Right cardiac atrium (tissue), 5 donors: Measurements from ENCODE around the gene RAMP1. TPM values are rescaled to one million over a fixed set of nuclear protein-coding genes. Genes with fewer than 3 reads are reported as not detected.

Experiments used
- ATAC-seq, 2 donors: fragments of 200-7000 bp; cut with Tn5 transposase; one replicate each; pipeline versions ENCODE4 v1.8.0 to v1.9.1; 2020; ENCODE audit warnings: moderate library complexity in 2 of 2, mild to moderate bottlenecking in 1 of 2
- DNase-seq, 3 donors: peaks; one replicate each; pipeline ENCODE4 v3.0.0-alpha.2; 2020
- H3K27ac ChIP-seq: one replicate; pipeline ENCODE4 v1.5.1; 2013; ENCODE audit warnings: mild to moderate bottlenecking, low read length, control low read depth, moderate library complexity
- H3K27me3 ChIP-seq: one replicate; pipeline ENCODE4 v1.6.1; 2013; ENCODE audit not compliant: control insufficient read depth, insufficient read depth
- H3K4me1 ChIP-seq: one replicate; pipeline ENCODE4 v1.6.1; 2013; ENCODE audit warnings: low read length; ENCODE audit not compliant: control insufficient read depth, insufficient read depth
- H3K4me3 ChIP-seq: one replicate; pipeline ENCODE4 v1.5.1; 2013; ENCODE audit warnings: low read length, control low read depth
- H3K9me3 ChIP-seq: one replicate; pipeline ENCODE4 v1.6.1; 2013; ENCODE audit warnings: low read length; ENCODE audit not compliant: control insufficient read depth
- WGBS: extraction: QIAGEN DNeasy Blood & Tissue Kit; methylation state at CpG from one replicate; pipeline ENCODE4 v1.1.7; 2013; 5-methylcytosine and 5-hydroxymethylcytosine counted together
- intact Hi-C, 4 donors: fragments of 100-400 bp; cut with DNase I; formaldehyde crosslinking; loops; one replicate each; pipeline versions ENCODE4 v1.11.0 to v1.14.0; 2022 to 2023
- polyA plus RNA-seq: library from polyadenylated mRNA; stranded (reverse); fragments of 200-250 nt; gene quantifications from one replicate; pipeline ENCODE4 v1.2.3, GENCODE V29; 2013
- total RNA-seq, 4 donors: library from RNA; stranded (reverse); fragmentation: NEBNext Ultra II Directional; extraction: Animal tissue kit (Norgen Biotek cat#: 25700); gene quantifications; one replicate each; pipeline ENCODE4 v1.2.1, GENCODE V29; 2021
- donor health status: healthy with polysubstance abuse.
- donor health status: DM: no; HTN: yes; CAD: no.
- donor health status: DM: no; HTN: no; CAD: no.
- donor health status: DM: no; HTN: yes; CAD: no; lungs with severe emphysema.
- donor health status: DM: yes; HTN: yes; CAD: no.

The RAMP1 gene
- total and polyA plus RNA-seq, 5 donors, result 122 to 276 (median 164) TPM

GRCh38 chr2:237896956-237897355 lies 37.5 kb downstream of the RAMP1 start:
- peaks cover 12% of the 10 kb centered on the region for H3K4me1 ChIP-seq
- intact Hi-C loops, result no loop called here
- ATAC-seq (no peak), DNase-seq (peak in 2 of 3 donors; percentile 25 to 47)
- 90% methylated on average over 10 of the region's 10 CpGs for WGBS
- H3K27ac ChIP-seq, result peak overlapping the region; percentile 90
- H3K27me3 ChIP-seq, result no peaks in the 10 kb centered on the region
- H3K9me3 ChIP-seq, result no peaks in the 10 kb centered on the region
- no peak overlapping the region for H3K4me3 ChIP-seq

DNA sequence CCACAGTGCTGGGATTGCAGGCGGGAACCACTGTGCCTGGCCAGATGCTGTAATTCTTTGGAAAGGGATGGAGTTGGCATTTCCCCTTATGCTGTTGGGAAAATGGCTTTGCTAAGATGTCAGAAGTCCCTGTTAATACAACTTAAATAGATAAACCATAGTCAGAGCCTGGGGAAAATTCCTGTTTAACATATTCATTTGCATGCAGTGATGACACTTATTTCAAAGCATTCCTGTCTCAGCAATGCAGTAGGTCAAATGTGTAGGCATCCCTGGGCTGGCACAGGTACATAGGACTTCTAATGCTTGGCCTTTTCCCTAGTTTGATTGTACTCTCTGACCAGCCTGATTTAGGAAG lies 38.6 kb downstream of the RAMP1 start:
- no peak overlapping the region for H3K4me3 ChIP-seq
- WGBS, result 92% methylated on average over 1 of the region's 1 CpG
- H3K4me1 ChIP-seq, result peaks cover 12% of the 10 kb centered on the region
- H3K9me3 ChIP-seq, result no peaks in the 10 kb centered on the region
- no peaks in the 10 kb centered on the region for H3K27me3 ChIP-seq
- ATAC-seq (no peak), DNase-seq (no peak)
- intact Hi-C loops, result no loop called here
- peak overlapping the region; percentile 92 for H3K27ac ChIP-seq

- no peak for ATAC-seq
- H3K4me3 ChIP-seq, result no peak overlapping the region
- H3K27me3 ChIP-seq, result no peaks in the 10 kb centered on the region
- DNase-seq, result peak in 2 of 3 donors; percentile 50 to 70
- no peak overlapping the region for H3K27ac ChIP-seq
- 81% methylated on average over 19 of the region's 19 CpGs for WGBS
- no peaks in the 10 kb centered on the region for H3K9me3 ChIP-seq
- peaks cover 6% of the 10 kb centered on the region for H3K4me1 ChIP-seq
- intact Hi-C loops, result no loop called here
Observed at GRCh38 chr2:237900891-237901831, 41.7 kb downstream of the RAMP1 start.

DNA sequence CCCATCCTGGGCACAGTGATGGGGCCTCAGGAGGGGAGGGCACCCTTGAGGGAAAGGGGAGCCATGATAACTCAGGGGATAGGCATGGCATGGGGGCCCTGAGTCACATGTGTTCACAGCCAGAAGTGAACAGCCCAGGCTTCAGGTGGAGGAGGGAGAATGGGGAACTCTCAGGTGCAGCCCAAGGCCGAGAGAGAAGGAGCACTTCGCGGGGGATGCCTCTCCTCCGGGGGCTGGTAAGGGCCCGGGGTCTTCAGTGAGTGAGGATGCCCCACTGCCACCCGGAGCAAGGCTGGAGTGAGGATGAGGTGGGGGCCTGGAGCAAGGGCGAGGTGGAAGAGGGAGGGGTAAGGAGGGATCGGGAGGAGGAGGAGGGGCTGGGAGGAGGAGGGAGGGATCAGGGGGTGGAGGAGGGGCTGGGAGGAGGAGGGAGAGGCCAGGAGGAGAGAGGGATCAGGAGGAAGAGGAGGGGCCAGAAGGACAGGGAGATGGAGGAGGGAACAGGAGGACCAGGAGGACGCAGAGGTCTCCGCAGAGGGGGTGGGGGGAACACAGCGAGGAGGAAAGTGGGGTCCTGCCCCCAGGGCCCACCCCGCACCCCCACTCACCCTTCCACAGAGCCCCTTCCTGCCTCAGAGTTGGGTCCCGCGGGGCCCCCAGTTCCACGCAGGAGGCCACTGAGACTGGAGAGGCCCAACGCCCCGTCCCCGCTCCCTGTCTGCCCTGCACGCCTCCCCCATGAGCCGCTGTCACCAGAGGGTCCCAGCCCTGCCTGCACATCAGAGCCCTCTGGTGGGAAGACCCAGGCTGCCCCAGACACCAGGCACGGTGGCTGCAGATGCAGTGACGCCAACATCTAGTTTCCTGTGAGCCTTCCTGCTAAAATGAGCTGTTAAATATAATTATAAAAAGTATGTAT lies 42.8 kb downstream of the RAMP1 start:
- no peak for ATAC-seq

DNA sequence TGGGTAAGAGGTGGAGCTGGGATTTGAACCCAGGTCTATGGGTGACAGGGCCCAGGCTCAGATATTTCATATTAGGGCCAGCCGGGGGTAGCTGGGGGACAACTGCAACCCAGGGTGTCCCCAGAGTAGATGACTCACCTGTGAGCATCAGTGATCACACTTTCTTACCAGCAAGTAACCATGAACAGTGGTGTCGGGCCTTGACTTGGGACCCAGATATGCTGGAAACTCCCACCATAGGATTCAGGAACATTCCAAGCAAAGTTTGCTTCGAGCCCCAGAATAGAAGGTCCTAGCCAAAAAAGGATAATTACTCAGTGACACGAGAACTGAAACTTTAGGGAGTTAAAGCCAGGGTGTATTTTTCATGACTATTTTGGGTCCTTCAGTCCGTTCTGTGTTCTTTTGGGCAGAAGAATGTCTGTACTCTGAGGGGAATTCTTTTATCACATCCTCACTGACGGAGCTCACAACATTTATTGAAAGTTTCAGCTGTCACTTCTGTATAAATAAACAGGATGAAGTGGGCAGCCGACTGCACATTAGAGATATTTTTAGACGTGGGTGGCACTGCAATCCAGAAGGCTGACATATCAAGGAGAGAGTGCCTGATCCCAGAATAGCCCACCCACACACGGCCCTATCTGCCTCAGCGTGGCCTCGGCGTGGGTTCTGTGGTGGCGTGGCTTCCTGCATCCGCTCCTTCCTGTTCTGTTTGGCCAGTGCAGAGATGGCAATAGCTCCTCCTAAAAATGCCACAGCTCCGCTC lies 45.6 kb downstream of the RAMP1 start:
- intact Hi-C loops, result no loop called here
- Histone ChIP-seq H3K9me3 (no peaks in the 10 kb centered on the region), H3K4me1 (no peaks in the 10 kb centered on the region), H3K27ac (peak overlapping the region; percentile 96), H3K4me3 (no peak overlapping the region), H3K27me3 (no peaks in the 10 kb centered on the region)
- WGBS, result 9% methylated on average over 15 of the region's 15 CpGs
- DNase-seq (peak; percentile 70 to 86 (median 82)), ATAC-seq (peak; percentile 90)

More for the DNA sequence above, 42.8 kb downstream of the RAMP1 start:
- WGBS, result 75% methylated on average over 22 of the region's 22 CpGs
- Histone ChIP-seq H3K27me3 (no peaks in the 10 kb centered on the region), H3K9me3 (no peaks in the 10 kb centered on the region), H3K4me3 (no peak overlapping the region), H3K4me1 (peaks cover 4% of the 10 kb centered on the region), H3K27ac (no peak overlapping the region)
- intact Hi-C loops, result no loop called here
- DNase-seq, result peak in 2 of 3 donors; percentile 48 to 66

GRCh38 chr2:237907144-237907543 lies 47.7 kb downstream of the RAMP1 start:
- 97% methylated on average over 1 of the region's 1 CpG for WGBS
- ATAC-seq, result no peak
- intact Hi-C loops, result no loop called here
- no peak overlapping the region for H3K27ac ChIP-seq
- no peak for DNase-seq
- H3K9me3 ChIP-seq, result no peaks in the 10 kb centered on the region
- H3K4me1 ChIP-seq, result no peaks in the 10 kb centered on the region
- H3K4me3 ChIP-seq, result no peak overlapping the region
- H3K27me3 ChIP-seq, result no peaks in the 10 kb centered on the region

GRCh38 chr2:237909075-237909695 lies 49.8 kb downstream of the RAMP1 start:
- intact Hi-C loops, result no loop called here
- no peaks in the 10 kb centered on the region for H3K27me3 ChIP-seq
- ATAC-seq, result no peak
- H3K27ac ChIP-seq, result no peak overlapping the region
- 82% methylated on average over 13 of the region's 13 CpGs for WGBS
- H3K4me1 ChIP-seq, result no peaks in the 10 kb centered on the region
- no peak for DNase-seq
- no peaks in the 10 kb centered on the region for H3K9me3 ChIP-seq
- H3K4me3 ChIP-seq, result no peak overlapping the region

DNA sequence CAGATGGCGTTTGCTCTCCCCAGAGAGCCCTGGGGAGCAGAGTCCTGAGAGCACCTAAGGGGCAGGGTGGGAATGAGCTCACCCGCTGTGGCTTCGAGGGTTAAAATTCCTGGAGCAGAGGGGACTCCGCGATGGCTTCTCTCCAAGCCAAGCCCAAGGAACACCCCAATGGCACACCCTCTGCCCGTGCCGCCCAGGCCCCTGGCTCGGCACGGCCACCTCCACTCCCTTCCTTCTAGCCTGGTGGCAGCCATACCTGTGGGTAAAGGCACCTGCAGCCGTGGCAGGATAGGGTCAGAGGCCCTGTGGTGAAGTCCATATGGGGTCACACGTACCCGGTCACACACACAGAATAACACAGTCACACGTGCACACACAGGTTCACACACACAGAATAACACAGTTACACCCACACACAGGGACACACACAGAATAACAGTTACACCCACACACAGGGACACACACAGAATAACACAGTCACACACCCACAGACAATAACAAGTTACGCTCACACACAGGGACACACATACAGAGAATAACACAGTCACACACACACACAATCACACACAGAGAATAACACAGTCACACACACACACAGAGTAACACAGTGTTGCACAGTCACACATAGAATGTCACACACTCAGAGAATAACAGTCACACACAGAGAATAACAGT lies 50.5 kb downstream of the RAMP1 start:
- Histone ChIP-seq H3K4me3 (no peak overlapping the region), H3K9me3 (no peaks in the 10 kb centered on the region), H3K4me1 (no peaks in the 10 kb centered on the region), H3K27me3 (no peaks in the 10 kb centered on the region), H3K27ac (no peak overlapping the region)
- intact Hi-C loops, result no loop called here
- DNase-seq (no peak), ATAC-seq (no peak)
- WGBS, result 83% methylated on average over 14 of the region's 14 CpGs

DNA sequence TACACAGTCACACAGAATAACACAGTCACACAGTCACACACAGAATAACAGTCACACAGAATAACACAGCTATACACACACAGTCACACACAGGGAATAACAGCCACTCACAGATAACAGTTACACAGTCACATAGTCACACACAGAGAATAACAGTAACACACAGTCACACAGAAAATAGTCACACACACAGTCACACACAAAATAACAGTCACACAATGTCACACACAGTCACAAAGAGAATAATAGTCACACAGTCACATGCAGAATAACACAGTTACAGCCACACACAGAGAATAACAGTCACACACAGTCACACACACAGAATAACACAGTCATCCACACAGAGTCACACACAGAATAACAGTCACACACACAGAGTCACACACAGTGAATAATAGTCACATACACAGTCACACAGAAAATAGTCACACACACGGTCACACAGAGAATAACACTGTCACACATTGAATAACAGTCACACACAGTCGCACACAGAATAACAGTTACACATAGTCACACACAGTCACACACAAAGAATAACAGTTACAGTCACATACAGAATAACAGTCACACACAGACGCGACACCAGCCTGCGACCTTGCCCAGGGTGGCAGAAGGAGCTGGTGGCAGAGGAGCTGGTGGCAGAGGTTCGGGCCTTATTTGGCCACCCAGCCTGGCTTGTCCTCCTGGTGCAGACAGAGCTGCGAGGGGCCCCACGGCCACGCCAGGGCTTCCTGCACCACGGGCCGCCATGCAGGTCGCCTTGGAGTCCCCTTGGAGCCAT lies 51.3 kb downstream of the RAMP1 start:
- DNase-seq (no peak), ATAC-seq (peak in 1 of 2 donors; percentile 4)
- H3K27ac ChIP-seq, result no peak overlapping the region

More for the DNA sequence above, 51.3 kb downstream of the RAMP1 start:
- H3K4me1 ChIP-seq, result no peaks in the 10 kb centered on the region
- WGBS, result 93% methylated on average over 12 of the region's 12 CpGs
- intact Hi-C loops, result no loop called here
- no peaks in the 10 kb centered on the region for H3K9me3 ChIP-seq
- no peaks in the 10 kb centered on the region for H3K27me3 ChIP-seq
- no peak overlapping the region for H3K4me3 ChIP-seq
